CD14-positive monocyte (primary cell): ENCODE measurements around the gene PTH2R. TPM values are rescaled to one million over a fixed set of nuclear protein-coding genes. Genes with fewer than 3 reads are reported as not detected.

Experiments used
- DNase-seq, 3 donors: peaks; one replicate each; pipeline ENCODE4 v3.0.0-alpha.2; 2011 to 2022
- H2AFZ ChIP-seq: 2 replicates; pipeline ENCODE4 v1.6.0; 2012; ENCODE audit warnings: mild to moderate bottlenecking, low read depth, low read length, inconsistent platforms; ENCODE audit not compliant: insufficient read depth, poor library complexity, severe bottlenecking
- H3K27ac ChIP-seq, 2 donors: 1 replicate in 1 of 2; 2 replicates in 1 of 2; pipeline ENCODE4 v1.5.1; 2012 to 2013; ENCODE audit warnings: low read length in 2 of 2, control low read depth in 1 of 2, inconsistent platforms in 1 of 2, low read depth in 1 of 2, mild to moderate bottlenecking in 1 of 2
- H3K27me3 ChIP-seq, 2 donors: one replicate each; pipeline versions ENCODE4 v1.6.0 to v1.6.1; 2011 to 2013; ENCODE audit warnings: low read length in 2 of 2; ENCODE audit not compliant: control insufficient read depth in 2 of 2, insufficient read depth in 2 of 2
- H3K36me3 ChIP-seq, 2 donors: replicated peaks in 1 of 2; 1 replicate in 1 of 2; 2 replicates in 1 of 2; pipeline versions ENCODE4 v1.5.1 to v1.6.1; 2012 to 2013; ENCODE audit warnings: low read length in 2 of 2, control low read depth in 1 of 2, inconsistent platforms in 1 of 2, mild to moderate bottlenecking in 1 of 2; ENCODE audit not compliant: insufficient read depth in 2 of 2, control insufficient read depth in 1 of 2
- H3K4me1 ChIP-seq, 2 donors: 1 replicate in 1 of 2; 2 replicates in 1 of 2; pipeline versions ENCODE4 v1.5.1 to v1.6.1; 2012 to 2013; ENCODE audit warnings: low read length in 2 of 2, control low read depth in 1 of 2, inconsistent platforms in 1 of 2, mild to moderate bottlenecking in 1 of 2, moderate library complexity in 1 of 2; ENCODE audit not compliant: insufficient read depth in 2 of 2, control insufficient read depth in 1 of 2
- H3K4me2 ChIP-seq: replicated peaks from 2 replicates; pipeline ENCODE3; 2012; ENCODE audit warnings: low read length, moderate library complexity, mild to moderate bottlenecking; ENCODE audit not compliant: poor library complexity, severe bottlenecking; ENCODE audit errors: extremely low read depth
- H3K4me3 ChIP-seq, 3 experiments: fragments of 200-600 bp in 1 of 3; sonication (generic) in 1 of 3; replicated peaks in 1 of 3; 1 replicate in 2 of 3; 2 replicates in 1 of 3; pipeline ENCODE4 v1.5.1; 2011 to 2013; ENCODE audit warnings: low read length in 3 of 3, mild to moderate bottlenecking in 3 of 3, control low read depth in 2 of 3, low read depth in 2 of 3, inconsistent platforms in 1 of 3, moderate library complexity in 1 of 3
- H3K79me2 ChIP-seq: 2 replicates; pipeline ENCODE4 v1.6.0; 2012; ENCODE audit warnings: mild to moderate bottlenecking, control low read depth, inconsistent platforms, low read length, moderate library complexity; ENCODE audit not compliant: insufficient read depth
- H3K9ac ChIP-seq: 2 replicates; pipeline ENCODE4 v1.6.0; 2017; ENCODE audit warnings: low read length, mild to moderate bottlenecking; ENCODE audit not compliant: insufficient read depth, poor library complexity, severe bottlenecking
- H3K9me3 ChIP-seq, 2 donors: replicated peaks in 1 of 2; 1 replicate in 1 of 2; 2 replicates in 1 of 2; pipeline versions ENCODE4 v1.5.1 to v1.6.1; 2012 to 2013; ENCODE audit warnings: low read length in 2 of 2, control low read depth in 1 of 2; ENCODE audit not compliant: control insufficient read depth in 1 of 2, insufficient read depth in 1 of 2
- H4K20me1 ChIP-seq: 2 replicates; pipeline ENCODE4 v1.6.0; 2012; ENCODE audit warnings: mild to moderate bottlenecking, low read length, control low read depth, moderate library complexity; ENCODE audit not compliant: insufficient read depth
- H3K27ac Mint-ChIP-seq, 7 donors: one replicate each; pipeline ENCODE4 v1.8.0; 2020; ENCODE audit warnings: mild to moderate bottlenecking in 7 of 7, mixed read lengths in 7 of 7, moderate library complexity in 6 of 7, inconsistent platforms in 2 of 7
- H3K27me3 Mint-ChIP-seq, 3 donors: one replicate each; pipeline ENCODE4 v1.8.0; 2021 to 2022; ENCODE audit warnings: low read depth in 3 of 3, mild to moderate bottlenecking in 3 of 3, mixed read lengths in 3 of 3, moderate library complexity in 3 of 3, inconsistent platforms in 1 of 3
- H3K36me3 Mint-ChIP-seq, 2 donors: one replicate each; pipeline ENCODE4 v1.8.0; 2020; ENCODE audit warnings: mixed read lengths in 2 of 2, inconsistent platforms in 1 of 2, mild to moderate bottlenecking in 1 of 2
- H3K4me1 Mint-ChIP-seq: one replicate; pipeline ENCODE4 v1.8.0; 2020; ENCODE audit warnings: mild to moderate bottlenecking, mixed read lengths
- H3K4me3 Mint-ChIP-seq, 2 donors: one replicate each; pipeline ENCODE4 v1.8.0; 2020; ENCODE audit warnings: mild to moderate bottlenecking in 2 of 2, mixed read lengths in 2 of 2, moderate library complexity in 1 of 2
- H3K9me3 Mint-ChIP-seq, 7 donors: one replicate each; pipeline ENCODE4 v1.8.0; 2020 to 2022; ENCODE audit warnings: mixed read lengths in 7 of 7, mild to moderate bottlenecking in 6 of 7, moderate library complexity in 6 of 7, inconsistent platforms in 2 of 7
- WGBS: methylation state at CpG from one replicate; pipeline ENCODE4 v1.1.5; 2013; ENCODE audit warnings: missing lambda C conversion rate; ENCODE audit not compliant: insufficient coverage; 5-methylcytosine and 5-hydroxymethylcytosine counted together
- intact Hi-C, 2 donors: fragments of 100-400 bp; cut with micrococcal nuclease; formaldehyde crosslinking; loops; one replicate each; pipeline versions ENCODE4 v1.15.0 to v1.15.1; 2023
- polyA plus RNA-seq, 3 donors: library from polyadenylated mRNA; depleted of rRNA in 1 of 3; unstranded in 2 of 3; stranded (reverse) in 1 of 3; fragments of 300-500 nt in 2 of 3; fragments of >200 nt in 1 of 3; fragmentation: Illumina TruSeq in 2 of 3; gene quantifications; 1 replicate in 2 of 3; 2 replicates in 1 of 3; pipeline ENCODE4 v1.2.3, GENCODE V29; 2012 to 2021
- TF ChIP-seq, protein P1 (sequence below): fragments of 200-600 bp; IDR thresholded peaks from one replicate; pipeline ENCODE4 v1.8.0; 2022; ENCODE audit warnings: antibody characterized with exemption, mild to moderate bottlenecking

PTH2R gene
- polyA plus RNA-seq, 3 donors, result 0.07 to 0.12 (median 0.11) TPM

DNA sequence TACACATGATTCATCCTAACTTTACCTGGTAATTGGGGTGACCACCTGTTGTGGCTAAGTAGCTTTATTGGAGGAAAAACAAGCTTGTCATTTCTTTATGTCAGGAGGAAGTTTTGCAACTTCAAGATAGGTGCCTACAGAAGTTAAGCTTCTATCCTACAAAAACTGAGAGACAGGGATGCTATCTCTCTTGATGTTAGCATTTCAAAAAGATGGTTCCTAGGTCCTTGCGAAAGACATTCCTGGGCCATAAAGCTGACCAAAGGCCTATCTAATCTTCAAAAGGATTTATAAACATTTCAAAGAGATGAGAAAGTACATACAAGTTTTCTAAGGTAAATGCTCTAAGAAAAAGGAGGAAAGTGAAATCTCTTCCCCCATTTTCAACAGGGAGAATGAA lies 61.0 kb downstream of the PTH2R start:
- no peaks in the 10 kb centered on the region for H3K36me3 Mint-ChIP-seq
- Histone ChIP-seq H2AFZ (no peak overlapping the region), H3K4me2 (no peak overlapping the region), H3K4me3 (no peak overlapping the region), H3K4me1 (no peaks in the 10 kb centered on the region), H4K20me1 (no peaks in the 10 kb centered on the region), H3K27me3 (no peaks in the 10 kb centered on the region), H3K9me3 (peaks cover 0 to 4% of the 10 kb centered on the region in 2 donors), H3K36me3 (no peaks in the 10 kb centered on the region), H3K27ac (no peak overlapping the region), H3K9ac (no peak overlapping the region), H3K79me2 (no peaks in the 10 kb centered on the region)
- TF ChIP-seq, protein P1, sequence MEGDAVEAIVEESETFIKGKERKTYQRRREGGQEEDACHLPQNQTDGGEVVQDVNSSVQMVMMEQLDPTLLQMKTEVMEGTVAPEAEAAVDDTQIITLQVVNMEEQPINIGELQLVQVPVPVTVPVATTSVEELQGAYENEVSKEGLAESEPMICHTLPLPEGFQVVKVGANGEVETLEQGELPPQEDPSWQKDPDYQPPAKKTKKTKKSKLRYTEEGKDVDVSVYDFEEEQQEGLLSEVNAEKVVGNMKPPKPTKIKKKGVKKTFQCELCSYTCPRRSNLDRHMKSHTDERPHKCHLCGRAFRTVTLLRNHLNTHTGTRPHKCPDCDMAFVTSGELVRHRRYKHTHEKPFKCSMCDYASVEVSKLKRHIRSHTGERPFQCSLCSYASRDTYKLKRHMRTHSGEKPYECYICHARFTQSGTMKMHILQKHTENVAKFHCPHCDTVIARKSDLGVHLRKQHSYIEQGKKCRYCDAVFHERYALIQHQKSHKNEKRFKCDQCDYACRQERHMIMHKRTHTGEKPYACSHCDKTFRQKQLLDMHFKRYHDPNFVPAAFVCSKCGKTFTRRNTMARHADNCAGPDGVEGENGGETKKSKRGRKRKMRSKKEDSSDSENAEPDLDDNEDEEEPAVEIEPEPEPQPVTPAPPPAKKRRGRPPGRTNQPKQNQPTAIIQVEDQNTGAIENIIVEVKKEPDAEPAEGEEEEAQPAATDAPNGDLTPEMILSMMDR, result no peak
- peaks cover 2 to 6% (median 3%) of the 10 kb centered on the region in 3 donors for H3K27me3 Mint-ChIP-seq
- no peak overlapping the region for H3K4me3 Mint-ChIP-seq
- intact Hi-C loops, result no loop called here
- H3K4me1 Mint-ChIP-seq, result no peaks in the 10 kb centered on the region
- DNase-seq, result no peak
- H3K27ac Mint-ChIP-seq, result no peak overlapping the region
- WGBS, result no CpG with 5 or more reads among the region's 1 CpG
- H3K9me3 Mint-ChIP-seq, result peaks cover 0 to 14% (median 6%) of the 10 kb centered on the region in 7 donors

DNA sequence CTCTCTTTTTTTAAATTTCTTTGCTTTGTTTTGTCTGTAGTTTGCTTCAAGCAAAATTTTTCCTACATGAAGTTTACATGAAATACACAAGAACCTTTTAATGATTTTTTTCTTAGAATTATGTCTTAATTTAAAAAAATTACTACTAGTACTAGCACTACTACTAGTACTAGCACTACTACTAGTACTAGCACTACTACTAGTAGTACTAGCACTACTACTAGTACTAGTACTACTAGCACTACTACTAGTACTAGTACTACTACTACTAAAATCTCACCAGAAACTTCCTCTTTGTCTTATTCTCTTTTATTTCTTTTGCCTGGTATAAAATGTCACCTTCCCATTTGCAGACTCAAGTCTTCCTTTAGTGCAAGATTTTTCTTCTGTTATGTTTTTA lies 71.1 kb downstream of the PTH2R start:
- H3K79me2 ChIP-seq, result no peaks in the 10 kb centered on the region
- intact Hi-C loops, result no loop called here
- H3K9me3 ChIP-seq, result no peaks in the 10 kb centered on the region
- Mint-ChIP-seq H3K4me3 (no peak overlapping the region), H3K36me3 (no peaks in the 10 kb centered on the region), H3K27me3 (peaks cover 0 to 4% (median 0%) of the 10 kb centered on the region in 3 donors), H3K4me1 (peaks cover 10% of the 10 kb centered on the region), H3K27ac (no peak overlapping the region), H3K9me3 (no peaks in the 10 kb centered on the region)
- no peak overlapping the region for H3K4me3 ChIP-seq
- H3K27me3 ChIP-seq, result no peaks in the 10 kb centered on the region
- no peaks in the 10 kb centered on the region for H4K20me1 ChIP-seq
- H3K36me3 ChIP-seq, result no peaks in the 10 kb centered on the region
- DNase-seq, result no peak
- no peak overlapping the region for H3K27ac ChIP-seq
- H3K9ac ChIP-seq, result no peak overlapping the region
- TF ChIP-seq, protein P1, result no peak
- H3K4me1 ChIP-seq, result peaks cover 5 to 6% of the 10 kb centered on the region in 2 donors
- no peak overlapping the region for H3K4me2 ChIP-seq
- no peak overlapping the region for H2AFZ ChIP-seq
